PC-3 (cell line): ENCODE measurements around the gene ENTHD1. TPM values are rescaled to one million over a fixed set of nuclear protein-coding genes. Genes with fewer than 3 reads are reported as not detected.

Experiments used
- ATAC-seq: fragments of 200-7000 bp; cut with Tn5 transposase; 2 replicates; pipeline ENCODE4 v1.9.1; 2020; ENCODE audit warnings: mild to moderate bottlenecking, moderate library complexity
- BruUV-seq: library from RNA; stranded (reverse); fragments of 400-500 nt; replicated peaks from 2 replicates; lab custom pipeline; 2021; lab: Mats Ljungman, UMichigan
- CTCF ChIA-PET: fragments of 300-600 bp; sonication (Branson Sonifier 250); formaldehyde crosslinking; loops from one replicate; lab custom pipeline; 2022; ENCODE audit warnings: antibody characterized with exemption; lab: Charles Lee
- POLR2A ChIA-PET: fragments of 300-600 bp; sonication (Branson Sonifier 250); formaldehyde crosslinking; loops from one replicate; lab custom pipeline; 2022; ENCODE audit warnings: antibody characterized with exemption; ENCODE audit not compliant: unreplicated experiment; lab: Charles Lee
- DNase-seq: peaks from one replicate; pipeline ENCODE4 v3.0.0-alpha.2; 2015
- H2AFZ ChIP-seq: fragments of 300-600 bp; sonication (generic); 2 replicates; pipeline ENCODE4 v1.6.0; 2016; ENCODE audit warnings: antibody characterized with exemption, low read length
- H3F3A ChIP-seq: fragments of 300-600 bp; sonication (generic); one replicate; pipeline ENCODE4 v1.6.0; 2017; ENCODE audit warnings: antibody characterized with exemption, low read length, control low read depth, mild to moderate bottlenecking; ENCODE audit not compliant: unreplicated experiment
- H3K27ac ChIP-seq: fragments of 300-600 bp; sonication (generic); 2 replicates; pipeline ENCODE4 v1.5.1; 2016; ENCODE audit warnings: mild to moderate bottlenecking, low read length
- H3K27me3 ChIP-seq: fragments of 300-600 bp; sonication (generic); 2 replicates; pipeline ENCODE4 v1.6.1; 2016; ENCODE audit warnings: low read length, mixed read lengths
- H3K36me3 ChIP-seq: fragments of 300-600 bp; sonication (generic); 2 replicates; pipeline ENCODE4 v1.6.1; 2016; ENCODE audit warnings: low read depth, mixed run types, low read length, mixed read lengths
- H3K4me1 ChIP-seq: fragments of 300-600 bp; sonication (generic); 2 replicates; pipeline ENCODE4 v1.5.1; 2016; ENCODE audit warnings: low read length; ENCODE audit not compliant: insufficient read depth
- H3K4me2 ChIP-seq: fragments of 300-600 bp; sonication (generic); 2 replicates; pipeline ENCODE4 v1.6.0; 2016; ENCODE audit warnings: low read length
- H3K4me3 ChIP-seq: fragments of 300-600 bp; sonication (generic); 2 replicates; pipeline ENCODE4 v1.5.1; 2016; ENCODE audit warnings: mild to moderate bottlenecking, low read length, mixed read lengths
- H3K79me2 ChIP-seq: fragments of 300-600 bp; sonication (generic); 2 replicates; pipeline ENCODE4 v1.6.1; 2017; ENCODE audit warnings: low read length, mixed read lengths
- H3K9ac ChIP-seq: fragments of 300-600 bp; sonication (generic); 2 replicates; pipeline ENCODE4 v1.6.0; 2016; ENCODE audit warnings: mild to moderate bottlenecking, low read length
- H3K9me2 ChIP-seq: fragments of 300-600 bp; sonication (generic); replicated peaks from 2 replicates; pipeline ENCODE4 v1.6.1; 2016; ENCODE audit warnings: mixed run types, low read length, mixed read lengths
- H3K9me3 ChIP-seq: fragments of 300-600 bp; sonication (generic); 2 replicates; pipeline ENCODE4 v1.6.1; 2016; ENCODE audit warnings: low read length, mixed read lengths
- H4K20me1 ChIP-seq: fragments of 300-600 bp; sonication (generic); 2 replicates; pipeline ENCODE4 v1.6.1; 2016; ENCODE audit warnings: low read length, mixed read lengths
- CTCF ChIP-seq: fragments of 300-600 bp; sonication (generic); conservative IDR thresholded peaks from 2 replicates; pipeline ENCODE4 v1.5.1; 2017; ENCODE audit warnings: antibody characterized with exemption, low read depth, mild to moderate bottlenecking, low read length
- EZH2 ChIP-seq: fragments of 300-600 bp; sonication (generic); IDR thresholded peaks from one replicate; pipeline ENCODE4 v1.6.1; 2017; ENCODE audit warnings: antibody characterized with exemption, mild to moderate bottlenecking, low read length; ENCODE audit not compliant: unreplicated experiment
- EZH2phosphoT487 ChIP-seq: fragments of 300-600 bp; sonication (generic); IDR thresholded peaks from 2 replicates; pipeline ENCODE4 v1.6.1; 2018; ENCODE audit warnings: mild to moderate bottlenecking, antibody characterized with exemption, low read length, borderline replicate concordance
- intact Hi-C: fragments of 100-400 bp; cut with micrococcal nuclease; formaldehyde crosslinking; loops from 2 replicates; pipeline ENCODE4 v1.9.0; 2023
- total RNA-seq: library from RNA; depleted of rRNA; stranded (reverse); fragments of >200 nt; gene quantifications from 2 replicates; pipeline ENCODE4 v1.2.3, GENCODE V29; 2014

The ENTHD1 gene
- total RNA-seq, 1 experiment from 2014 or later = not detected

GRCh38 chr22:39723463-39723862 is 170.1 kb downstream of the ENTHD1 start:
- CTCF ChIA-PET = no interaction called here

GRCh38 chr22:39722501-39722900 is 171.1 kb downstream of the ENTHD1 start:
- CTCF ChIA-PET = no interaction called here
- POLR2A ChIA-PET = no interaction called here
- H3K79me2 ChIP-seq = no peaks in the 10 kb centered on the region
- intact Hi-C loops = no loop called here
- ATAC-seq (no peak), DNase-seq (no peak)
- TF ChIP-seq CTCF = no peak
- no peak for TF ChIP-seq EZH2
- no peak for TF ChIP-seq EZH2phosphoT487
- H4K20me1 ChIP-seq = no peaks in the 10 kb centered on the region
- peaks cover 20% of the 10 kb centered on the region for H3K27me3 ChIP-seq
- H2AFZ ChIP-seq = no peak overlapping the region
- no peaks in the 10 kb centered on the region for H3K9me3 ChIP-seq
- H3F3A ChIP-seq = no peaks in the 10 kb centered on the region
- H3K4me1 ChIP-seq = no peaks in the 10 kb centered on the region
- no TSS peak for BruUV-seq
- H3K4me2 ChIP-seq = no peak overlapping the region
- no peak overlapping the region for H3K27ac ChIP-seq
- H3K9ac ChIP-seq = no peak overlapping the region
- no peaks in the 10 kb centered on the region for H3K9me2 ChIP-seq
- H3K4me3 ChIP-seq = no peak overlapping the region
- no peaks in the 10 kb centered on the region for H3K36me3 ChIP-seq

More at GRCh38 chr22:39723463-39723862, 170.1 kb downstream of the ENTHD1 start:
- ATAC-seq = no peak
- no peaks in the 10 kb centered on the region for H3K79me2 ChIP-seq
- H4K20me1 ChIP-seq = no peaks in the 10 kb centered on the region
- no peak overlapping the region for H3K4me2 ChIP-seq
- peaks cover 20% of the 10 kb centered on the region for H3K27me3 ChIP-seq
- H3K36me3 ChIP-seq = no peaks in the 10 kb centered on the region
- no peaks in the 10 kb centered on the region for H3K9me3 ChIP-seq
- POLR2A ChIA-PET = no interaction called here
- H3K4me1 ChIP-seq = no peaks in the 10 kb centered on the region
- no peak overlapping the region for H3K9ac ChIP-seq
- no peak overlapping the region for H3K4me3 ChIP-seq
- BruUV-seq = no TSS peak
- H3K9me2 ChIP-seq = no peaks in the 10 kb centered on the region
- no peak overlapping the region for H2AFZ ChIP-seq
- intact Hi-C loops = no loop called here
- H3K27ac ChIP-seq = no peak overlapping the region
- no peak for DNase-seq
- H3F3A ChIP-seq = no peaks in the 10 kb centered on the region
- TF ChIP-seq CTCF = no peak
- no peak for TF ChIP-seq EZH2
- TF ChIP-seq EZH2phosphoT487 = no peak

- Histone ChIP-seq H3K27ac (no peak overlapping the region), H3K36me3 (no peaks in the 10 kb centered on the region), H3F3A (no peaks in the 10 kb centered on the region), H3K9ac (no peak overlapping the region), H3K4me3 (no peak overlapping the region), H3K4me2 (no peak overlapping the region), H3K9me2 (no peaks in the 10 kb centered on the region), H3K79me2 (no peaks in the 10 kb centered on the region), H2AFZ (no peak overlapping the region), H3K9me3 (no peaks in the 10 kb centered on the region), H3K4me1 (no peaks in the 10 kb centered on the region), H3K27me3 (peaks cover 17% of the 10 kb centered on the region), H4K20me1 (no peaks in the 10 kb centered on the region)
- ATAC-seq (no peak), DNase-seq (no peak)
- TF ChIP-seq EZH2 (no peak), CTCF (no peak), EZH2phosphoT487 (no peak)
- no TSS peak for BruUV-seq
- CTCF ChIA-PET = no interaction called here
- intact Hi-C loops = no loop called here
- POLR2A ChIA-PET = no interaction called here
These were observed 171.6 kb downstream of the ENTHD1 start for GRCh38 chr22:39722032-39722325.
